ENCODE measurements around the gene CLNK.

Gene CLNK

GRCh38 chr4:10666616-10667015, 18.0 kb downstream of the CLNK start:
- DNase-seq (ENCODE audit: insufficient read length, low spot score) (no peak), FAIRE-seq (no peak)
- TF ChIP-seq CTCF (IDR thresholded peaks at IDR 0.05; ENCODE audit: insufficient read depth, missing control alignments), result no peak

GRCh38 chr4:10664408-10664807, 20.2 kb downstream of the CLNK start:
- no peak for FAIRE-seq
- TF ChIP-seq CTCF (IDR thresholded peaks at IDR 0.05; ENCODE audit: insufficient read depth, missing control alignments), result no peak
- DNase-seq (ENCODE audit: insufficient read length, low spot score), result no peak

- TF ChIP-seq CTCF (IDR thresholded peaks at IDR 0.05; ENCODE audit: insufficient read depth, missing control alignments), result no peak
- no peak for FAIRE-seq
- no peak for DNase-seq (ENCODE audit: insufficient read length, low spot score)
Observed at GRCh38 chr4:10662937-10663336, 21.6 kb downstream of the CLNK start.

- no peak for FAIRE-seq
Observed at GRCh38 chr4:10661047-10661446, 23.5 kb downstream of the CLNK start.

GRCh38 chr4:10659251-10659650, 25.3 kb downstream of the CLNK start:
- no peak for TF ChIP-seq CTCF (IDR thresholded peaks at IDR 0.05; ENCODE audit: insufficient read depth, missing control alignments)
- DNase-seq (ENCODE audit: insufficient read length, low spot score) (no peak), FAIRE-seq (no peak)

More at GRCh38 chr4:10661047-10661446, 23.5 kb downstream of the CLNK start:
- no peak for TF ChIP-seq CTCF (IDR thresholded peaks at IDR 0.05; ENCODE audit: insufficient read depth, missing control alignments)
- no peak for DNase-seq (ENCODE audit: insufficient read length, low spot score)

GRCh38 chr4:10656988-10657387, 27.6 kb downstream of the CLNK start:
- TF ChIP-seq CTCF (IDR thresholded peaks at IDR 0.05; ENCODE audit: insufficient read depth, missing control alignments), result no peak
- no peak for FAIRE-seq
- no peak for DNase-seq (ENCODE audit: insufficient read length, low spot score)

GRCh38 chr4:10656420-10656819, 28.1 kb downstream of the CLNK start:
- DNase-seq (ENCODE audit: insufficient read length, low spot score) (no peak), FAIRE-seq (no peak)
- no peak for TF ChIP-seq CTCF (IDR thresholded peaks at IDR 0.05; ENCODE audit: insufficient read depth, missing control alignments)

Data from D721Med (cell line).